Lower leg skin (tissue), 3 donors: Measurements from ENCODE around the gene HSD17B12.

Experiments used
- POLR2A ChIP-seq, 2 donors: fragments of 450-650 bp; IDR thresholded peaks; one replicate each; pipeline ENCODE4 v1.6.1; 2016 to 2017; ENCODE audit warnings: antibody characterized with exemption in 2 of 2, mild to moderate bottlenecking in 1 of 2, moderate library complexity in 1 of 2
- TF ChIP-seq, protein P1 (sequence below), 3 donors: fragments of 450-650 bp; IDR thresholded peaks; one replicate each; pipeline ENCODE4 v1.5.1; 2016; ENCODE audit warnings: antibody characterized with exemption in 3 of 3, mild to moderate bottlenecking in 3 of 3, moderate library complexity in 2 of 3

DNA sequence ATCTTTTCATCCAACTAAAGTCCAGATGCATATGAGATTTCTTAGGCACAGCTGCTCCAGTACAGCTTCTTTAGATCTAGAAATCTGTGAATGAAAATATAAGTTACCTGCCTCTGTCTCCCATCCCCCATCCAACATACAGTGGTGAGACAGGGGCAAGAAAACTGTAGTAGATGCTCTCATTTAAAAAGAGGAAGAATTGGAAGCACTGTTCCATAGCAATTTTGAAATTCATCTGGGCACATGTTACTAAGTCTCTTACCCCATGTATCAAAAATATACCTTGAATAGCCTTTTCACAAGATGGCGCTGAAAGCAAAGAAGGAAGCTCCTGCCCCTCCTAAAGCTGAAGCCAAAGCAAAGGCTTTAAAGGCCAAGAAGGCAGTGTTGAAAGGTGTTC, 37.8 kb downstream of the HSD17B12 start:
- TF ChIP-seq, protein P1, sequence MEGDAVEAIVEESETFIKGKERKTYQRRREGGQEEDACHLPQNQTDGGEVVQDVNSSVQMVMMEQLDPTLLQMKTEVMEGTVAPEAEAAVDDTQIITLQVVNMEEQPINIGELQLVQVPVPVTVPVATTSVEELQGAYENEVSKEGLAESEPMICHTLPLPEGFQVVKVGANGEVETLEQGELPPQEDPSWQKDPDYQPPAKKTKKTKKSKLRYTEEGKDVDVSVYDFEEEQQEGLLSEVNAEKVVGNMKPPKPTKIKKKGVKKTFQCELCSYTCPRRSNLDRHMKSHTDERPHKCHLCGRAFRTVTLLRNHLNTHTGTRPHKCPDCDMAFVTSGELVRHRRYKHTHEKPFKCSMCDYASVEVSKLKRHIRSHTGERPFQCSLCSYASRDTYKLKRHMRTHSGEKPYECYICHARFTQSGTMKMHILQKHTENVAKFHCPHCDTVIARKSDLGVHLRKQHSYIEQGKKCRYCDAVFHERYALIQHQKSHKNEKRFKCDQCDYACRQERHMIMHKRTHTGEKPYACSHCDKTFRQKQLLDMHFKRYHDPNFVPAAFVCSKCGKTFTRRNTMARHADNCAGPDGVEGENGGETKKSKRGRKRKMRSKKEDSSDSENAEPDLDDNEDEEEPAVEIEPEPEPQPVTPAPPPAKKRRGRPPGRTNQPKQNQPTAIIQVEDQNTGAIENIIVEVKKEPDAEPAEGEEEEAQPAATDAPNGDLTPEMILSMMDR (IDR thresholded peaks at IDR 0.05), result no peak
- TF ChIP-seq POLR2A (IDR thresholded peaks at IDR 0.05), result no peak
